BJ (cell line): ENCODE results near the gene GNG12. TPM values are rescaled to one million over a fixed set of nuclear protein-coding genes. Genes with fewer than 3 reads are reported as not detected.

ENCODE experiments used
- CTCF ChIA-PET: fragments of 350-600 bp; formaldehyde crosslinking; extraction: SDS; loops from one replicate; lab custom pipeline; 2021; ENCODE audit warnings: antibody characterized with exemption, inconsistent platforms; lab: Yijun Ruan, JAX
- POLR2A ChIA-PET: fragments of 300-600 bp; sonication (Branson Sonifier 250); formaldehyde crosslinking; extraction: SDS; loops from one replicate; lab custom pipeline; 2021; ENCODE audit warnings: antibody characterized with exemption; lab: Charles Lee
- DNase-seq: peaks from one replicate; pipeline ENCODE4 v3.0.0-alpha.2; 2011; ENCODE audit warnings: low read depth
- H3K27me3 ChIP-seq: 2 replicates; pipeline ENCODE4 v1.6.0; 2011; ENCODE audit warnings: low read length; ENCODE audit not compliant: control insufficient read depth, insufficient read depth
- H3K36me3 ChIP-seq: 2 replicates; pipeline ENCODE4 v1.5.1; 2011; ENCODE audit warnings: low read length; ENCODE audit not compliant: control insufficient read depth, insufficient read depth
- H3K4me3 ChIP-seq: 2 replicates; pipeline ENCODE4 v1.5.1; 2011; ENCODE audit warnings: low read depth, mild to moderate bottlenecking, control low read depth, low read length
- CTCF ChIP-seq: IDR thresholded peaks from 2 replicates; pipeline ENCODE4 v1.5.1; 2011; ENCODE audit warnings: low read depth, mild to moderate bottlenecking, control low read depth, inconsistent platforms, low read length, moderate library complexity; ENCODE audit not compliant: insufficient read depth
- polyA plus RNA-seq: library from polyadenylated mRNA; depleted of rRNA; stranded (reverse); fragments of >200 nt; gene quantifications from 2 replicates; pipeline ENCODE4 v1.2.3, GENCODE V29; 2011

The GNG12 gene
- polyA plus RNA-seq, 1 experiment, result 99.6 TPM

- H3K4me3 ChIP-seq, result no peak overlapping the region
- no peak for TF ChIP-seq CTCF
- POLR2A ChIA-PET, result interaction anchor here (0.8 kb wide), 1 partner anchor 152 kb away, joined by 5 read pairs; no protein-coding TSS in a partner anchor
- DNase-seq, result no peak
- H3K36me3 ChIP-seq, result no peaks in the 10 kb centered on the region
- H3K27me3 ChIP-seq, result no peaks in the 10 kb centered on the region
- CTCF ChIA-PET, result interaction anchor here (1.1 to 2.6 kb wide), 4 partner anchors 12 to 278 kb away, joined by 3 to 15 read pairs (median 10); no protein-coding TSS in a partner anchor
Measured at GRCh38 chr1:67838180-67838910, 5.1 kb upstream of the GNG12 start.

GRCh38 chr1:67836769-67837168 lies 3.5 kb upstream of the GNG12 start:
- DNase-seq, result no peak
- H3K4me3 ChIP-seq, result no peak overlapping the region
- POLR2A ChIA-PET, result no interaction called here
- no peaks in the 10 kb centered on the region for H3K27me3 ChIP-seq
- CTCF ChIA-PET, result interaction anchor here (0.6 to 2.6 kb wide), 7 partner anchors 13 to 302 kb away, joined by 3 to 15 read pairs (median 3); no protein-coding TSS in a partner anchor
- no peaks in the 10 kb centered on the region for H3K36me3 ChIP-seq
- no peak for TF ChIP-seq CTCF

- POLR2A ChIA-PET, result no interaction called here
- Histone ChIP-seq H3K4me3 (no peak overlapping the region), H3K36me3 (no peaks in the 10 kb centered on the region), H3K27me3 (no peaks in the 10 kb centered on the region)
- no peak for TF ChIP-seq CTCF
- no peak for DNase-seq
- CTCF ChIA-PET, result interaction anchor here (0.6 to 2.6 kb wide), 6 partner anchors 14 to 76 kb away, joined by 3 to 15 read pairs (median 4); no protein-coding TSS in a partner anchor
Measured at GRCh38 chr1:67835663-67836452, 2.6 kb upstream of the GNG12 start.

GRCh38 chr1:67834246-67834877 lies 1.1 kb upstream of the GNG12 start:
- ChIA-PET CTCF (interaction anchor here (0.7 to 2.3 kb wide), 4 partner anchors 17 to 74 kb away, joined by 3 to 5 read pairs (median 3); no protein-coding TSS in a partner anchor), POLR2A (no interaction called here)
- H3K4me3 ChIP-seq, result no peak overlapping the region
- DNase-seq, result no peak
- H3K27me3 ChIP-seq, result no peaks in the 10 kb centered on the region
- no peak for TF ChIP-seq CTCF
- H3K36me3 ChIP-seq, result no peaks in the 10 kb centered on the region
